Measurements from ENCODE around the gene PDLIM3.

PDLIM3 gene

DNA sequence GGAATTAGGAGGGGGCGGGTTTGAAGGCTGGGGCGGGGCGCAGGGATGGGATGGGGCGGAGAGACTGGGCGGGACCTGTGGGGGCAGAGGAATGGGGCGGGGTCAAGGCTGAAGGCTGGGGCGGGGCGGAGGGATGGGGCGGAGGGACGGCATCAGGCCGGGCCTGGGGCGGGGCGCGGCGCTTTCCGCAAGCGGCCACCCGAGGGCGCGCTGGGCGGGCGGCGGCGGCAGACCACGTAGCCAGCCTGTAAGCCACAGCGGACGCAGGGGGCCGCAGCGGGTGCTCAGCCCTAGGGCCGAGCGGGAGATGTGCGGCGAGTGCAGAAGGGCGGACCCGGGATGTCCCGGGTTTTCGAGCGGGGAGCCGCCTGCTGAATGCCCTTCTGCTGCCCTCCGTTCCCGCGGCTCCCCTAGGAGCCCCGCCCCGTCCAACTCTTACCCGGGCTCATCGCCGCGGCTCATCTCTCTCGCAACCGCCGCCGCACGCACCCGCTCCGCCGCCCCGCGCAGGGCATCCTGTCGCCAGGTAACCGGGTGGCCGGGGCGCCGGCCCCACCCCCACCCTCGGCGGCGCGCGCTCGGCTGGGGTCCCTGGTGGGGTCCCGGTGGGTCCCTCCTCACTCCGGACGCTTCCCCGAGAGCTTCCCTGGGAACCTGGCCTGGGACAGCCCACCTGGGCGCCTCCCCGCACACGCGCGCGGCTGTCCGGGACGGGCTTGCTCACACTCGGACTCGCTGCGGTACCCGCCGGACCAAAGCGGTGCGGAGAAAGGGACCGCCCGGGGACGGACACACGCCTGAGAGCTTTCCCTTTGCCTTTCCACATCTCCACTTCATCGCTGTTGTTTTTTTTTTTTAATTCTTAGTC lies 63.8 kb downstream of the PDLIM3 start, which contains the start of gene CCDC110:
TSS of gene CCDC110 (minus strand) at position 499 of the 868 bp plus-strand sequence. CDS start at position 449, 50 bp downstream.
- peak; percentile 55 to 95 (median 87) for DNase-seq

DNA sequence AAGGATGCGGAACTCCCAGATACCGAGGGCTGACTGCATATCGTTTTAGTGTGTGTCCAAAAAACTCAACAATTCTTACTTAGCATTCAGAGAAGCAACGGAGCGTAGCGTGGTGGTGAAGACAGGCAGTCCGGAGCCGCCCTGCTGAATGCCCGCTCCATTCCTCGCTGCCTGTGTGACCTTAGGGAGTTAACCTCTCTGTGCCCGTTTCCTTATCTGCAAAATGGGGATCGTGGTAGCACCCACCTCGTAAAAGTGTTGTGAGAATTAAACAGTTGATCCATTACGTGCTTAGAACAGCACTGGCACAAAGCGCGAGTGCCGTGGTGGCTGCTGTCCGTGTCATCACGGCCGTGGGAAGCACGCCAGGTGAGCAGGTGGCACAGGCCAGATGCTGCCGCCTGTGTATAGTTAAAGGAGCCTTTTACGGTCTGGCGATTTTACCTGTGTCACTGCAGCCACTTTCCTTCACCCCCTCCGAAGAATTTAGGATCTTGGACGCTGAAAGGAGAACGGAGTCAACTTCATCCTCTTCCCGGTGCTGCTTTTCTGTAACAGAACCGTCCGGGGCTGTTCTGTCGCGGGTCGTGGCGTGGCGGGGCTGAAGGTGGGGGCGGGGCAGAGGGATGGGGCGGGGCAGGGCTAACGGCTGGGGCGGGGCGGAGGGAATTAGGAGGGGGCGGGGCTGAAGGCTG lies 64.7 kb downstream of the PDLIM3 start:
- DNase-seq: peak in 7 of 14 donors; percentile 43 to 88 (median 64)

DNA sequence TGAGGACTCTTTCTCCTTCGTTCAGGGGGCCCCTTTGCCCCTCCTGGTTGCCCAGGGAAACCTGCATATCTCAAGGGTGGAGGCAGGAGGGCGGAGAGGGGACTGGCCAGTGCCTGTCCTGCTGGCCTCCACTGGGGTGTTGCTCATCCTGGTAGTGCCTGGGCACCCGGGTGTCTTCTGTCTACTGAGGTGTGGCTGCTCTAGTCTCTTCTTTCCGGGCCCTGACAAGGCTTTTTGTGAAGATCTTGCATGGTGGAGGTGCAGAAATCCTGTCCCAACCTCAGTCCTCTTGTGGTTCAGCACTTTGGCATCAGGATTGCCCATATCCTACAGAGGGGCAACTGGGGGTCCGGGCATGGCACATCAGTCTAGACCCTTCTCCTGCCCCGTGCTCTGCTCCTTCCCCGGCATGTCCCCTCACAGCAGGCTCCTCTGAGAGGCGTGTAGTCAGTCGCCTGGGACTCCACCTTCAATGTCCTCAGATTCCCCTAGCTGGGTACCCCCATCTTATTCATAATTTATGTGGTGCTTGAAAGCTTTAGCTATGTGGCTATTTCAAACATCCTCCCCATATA lies 65.6 kb downstream of the PDLIM3 start:
- peak in 1 of 14 donors; percentile 47 for DNase-seq

DNA sequence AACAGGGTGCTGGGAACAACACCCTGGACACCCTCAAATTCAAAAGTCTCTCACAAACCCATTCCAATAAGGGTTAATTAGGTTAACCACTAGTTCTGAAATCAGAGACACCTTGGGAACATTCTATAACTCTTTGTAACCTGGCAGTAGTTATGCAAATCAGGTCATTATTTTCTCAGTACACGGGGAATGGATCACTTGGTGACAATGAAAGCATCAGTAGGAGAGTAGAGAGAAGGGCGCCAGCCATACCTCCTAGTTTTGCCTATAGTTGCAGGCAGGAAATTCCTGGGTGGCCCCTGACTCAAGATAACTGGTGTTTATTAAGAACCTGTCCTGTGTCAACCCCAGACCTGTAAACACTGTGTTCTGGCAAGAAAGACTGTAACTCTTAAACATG lies 66.3 kb downstream of the PDLIM3 start:
- no peak for DNase-seq

DNA sequence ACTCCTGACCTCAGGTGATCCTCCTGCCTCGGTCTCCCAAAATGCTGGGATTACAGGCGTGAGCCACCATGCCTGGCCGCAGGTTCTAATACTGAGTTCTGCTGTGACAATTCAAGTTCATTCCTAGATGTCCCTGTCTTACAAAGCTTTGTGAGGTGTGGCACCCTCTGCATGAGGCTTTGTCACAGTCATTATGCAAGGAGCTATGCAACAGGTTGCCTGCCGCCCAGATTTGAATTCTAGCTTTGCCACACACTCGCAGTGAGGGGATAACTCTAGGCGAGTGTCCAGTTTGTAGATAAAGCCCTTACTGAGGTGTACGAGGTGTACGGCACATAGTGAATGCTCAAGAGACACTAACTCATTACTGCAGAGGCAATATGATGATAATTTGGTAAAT lies 67.3 kb downstream of the PDLIM3 start:
- no peak for DNase-seq

DNA sequence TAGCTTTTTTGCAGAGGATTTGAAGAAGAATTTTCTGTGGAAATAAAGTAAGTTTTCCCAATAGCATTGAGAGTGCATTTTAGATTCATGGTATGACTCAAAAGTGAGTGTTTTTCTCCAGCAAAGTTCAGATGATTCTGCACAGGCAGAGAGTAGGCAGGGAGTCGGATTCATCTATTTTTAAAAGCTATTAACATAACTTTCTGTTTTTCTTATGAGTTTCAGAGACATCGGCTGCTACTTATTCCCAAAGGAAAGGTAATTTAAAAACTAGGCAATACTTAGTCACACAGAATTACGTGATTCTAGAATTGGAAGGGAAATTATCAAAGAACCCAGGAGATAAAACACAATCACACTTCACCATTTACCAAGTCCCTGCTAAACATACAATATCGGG lies 68.2 kb downstream of the PDLIM3 start:
- DNase-seq: no peak

DNA sequence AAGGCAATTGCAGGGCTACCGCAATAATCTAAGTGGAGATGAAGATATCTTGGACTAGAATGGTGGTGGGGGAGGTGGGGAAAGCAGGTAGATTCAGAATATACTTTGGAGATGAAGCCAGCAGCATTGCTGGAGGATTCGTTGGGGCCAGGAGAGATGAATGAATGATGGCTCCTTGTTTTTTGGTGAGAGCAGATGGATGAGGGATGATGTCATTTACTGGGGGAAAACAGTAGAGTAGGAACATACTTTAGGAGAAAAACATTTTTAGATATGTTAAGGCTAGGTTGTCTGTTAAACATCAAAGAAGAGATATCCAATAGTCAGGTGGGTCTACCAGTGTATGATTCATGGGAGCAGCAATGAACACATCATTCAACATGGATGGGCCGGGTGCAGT lies 69.6 kb downstream of the PDLIM3 start:
- no peak for DNase-seq

DNA sequence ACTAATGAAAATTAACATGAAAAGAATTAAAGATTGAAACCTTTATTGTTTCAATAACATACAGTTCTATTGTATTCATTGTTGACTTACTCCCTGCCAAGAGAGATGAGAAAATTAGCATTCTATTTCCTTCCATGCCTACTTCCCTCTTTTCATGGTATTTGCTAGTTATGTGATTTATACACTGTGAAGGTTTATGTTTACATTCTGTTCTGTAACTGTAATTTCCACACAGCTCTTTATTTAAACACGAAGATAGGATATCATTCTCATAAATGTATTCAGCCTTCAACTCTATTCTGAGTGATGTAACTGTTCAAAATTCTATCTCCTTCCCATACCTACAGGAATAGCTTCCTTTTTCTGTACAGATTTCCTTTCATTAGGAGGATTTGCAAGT lies 70.4 kb downstream of the PDLIM3 start:
- DNase-seq: no peak

DNA sequence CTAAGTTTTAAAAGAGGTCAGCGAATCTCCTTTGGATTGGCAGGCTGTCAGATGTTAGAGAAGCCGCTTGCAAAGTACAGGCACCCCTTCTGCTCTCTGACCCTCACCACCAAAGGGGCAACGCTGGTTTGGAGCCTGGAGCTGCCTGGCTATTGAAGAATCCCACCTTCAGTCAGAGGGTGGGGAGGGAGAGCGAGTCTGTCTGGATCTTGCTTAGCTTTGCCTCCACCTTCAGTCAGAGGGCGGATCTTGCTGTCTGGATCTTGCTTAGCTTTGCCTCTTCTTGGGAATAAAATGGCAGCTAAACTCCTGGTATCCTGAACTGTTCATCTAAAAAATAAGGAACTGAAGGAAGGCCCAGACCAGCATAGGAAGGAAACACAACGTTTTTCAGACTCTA lies 71.1 kb downstream of the PDLIM3 start:
- no peak for DNase-seq

DNA sequence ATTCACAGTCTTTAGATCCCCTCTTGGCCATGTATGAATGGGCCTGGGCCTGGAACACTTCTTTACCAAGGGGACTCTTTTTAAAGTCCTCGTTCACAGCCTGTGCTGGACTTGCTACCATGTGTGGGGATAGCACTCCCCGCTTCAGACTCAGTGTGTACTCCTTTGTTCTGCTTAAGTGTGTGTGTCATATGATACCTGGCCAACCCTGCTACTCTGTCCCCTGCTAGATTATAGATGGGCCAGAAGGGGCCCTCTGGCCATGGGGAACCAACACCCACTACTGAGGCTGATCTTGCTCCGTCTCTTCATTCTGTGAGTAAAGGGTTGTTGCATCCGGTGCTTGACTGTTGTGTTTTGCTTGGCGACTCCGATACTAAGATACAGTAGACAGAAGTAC lies 71.8 kb downstream of the PDLIM3 start:
- no peak for DNase-seq

DNA sequence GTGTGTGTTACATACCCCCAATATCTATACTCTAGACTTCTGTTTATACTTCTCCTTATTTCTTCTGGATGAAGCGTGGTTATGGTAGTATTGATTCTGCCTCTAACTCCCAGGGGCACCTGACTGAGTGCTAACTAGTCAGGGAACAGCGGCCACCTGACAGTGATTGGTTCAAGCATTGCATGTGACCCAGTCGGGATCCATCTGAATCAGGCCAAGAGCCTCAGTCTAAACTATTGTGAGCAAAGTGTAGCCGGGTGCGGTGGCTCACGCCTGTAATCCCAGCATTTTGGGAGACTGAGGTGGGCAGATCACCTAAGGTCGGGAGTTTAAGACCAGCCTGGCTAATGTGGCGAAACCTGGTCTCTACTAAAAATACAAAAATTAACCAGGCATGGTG lies 73.7 kb downstream of the PDLIM3 start:
- DNase-seq: no peak

DNA sequence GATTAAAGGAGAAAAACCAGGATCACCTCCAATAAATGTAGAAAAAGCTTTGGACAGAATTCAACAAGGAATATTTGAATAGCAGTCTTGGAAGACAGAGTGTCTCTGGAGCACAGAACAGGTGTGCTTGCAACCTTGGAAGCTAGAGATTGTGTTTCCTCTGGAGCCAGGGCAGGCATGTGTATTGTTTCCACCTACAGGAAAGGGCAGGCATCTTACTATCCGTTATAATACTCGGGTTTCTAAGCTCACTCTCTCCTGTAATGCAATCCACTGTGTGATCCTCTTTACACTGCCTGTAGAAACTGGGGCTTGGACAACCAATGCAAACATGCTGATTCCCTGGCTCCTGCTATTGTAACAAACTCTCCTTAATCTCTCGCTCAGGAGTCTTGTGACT lies 78.2 kb downstream of the PDLIM3 start:
- DNase-seq: no peak

DNA sequence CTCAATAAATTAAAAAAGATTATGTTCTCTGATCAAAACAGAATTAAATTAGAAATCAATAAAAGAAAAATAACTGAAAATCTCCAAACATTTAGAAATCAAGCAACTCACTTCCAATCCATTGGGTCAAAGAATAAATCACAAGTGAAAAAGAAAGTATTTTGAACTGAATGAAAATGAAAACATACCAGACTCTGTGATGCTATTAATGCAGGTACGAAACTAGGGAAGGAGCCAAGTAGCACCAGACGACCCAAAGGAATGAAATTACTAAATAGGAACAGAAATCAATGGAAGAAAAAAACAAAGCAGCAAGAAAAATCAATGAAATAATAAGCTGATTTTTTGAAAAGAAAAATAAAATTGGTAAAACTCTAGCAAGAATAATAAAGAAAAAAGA lies 79.2 kb downstream of the PDLIM3 start:
- no peak for DNase-seq
